GM18517 (cell line): ENCODE results near the gene MRPS10.
"Not testable (repeated sequence)": the region's sequence is repeated elsewhere in the genome, so short reads cannot be mapped to it uniquely, and the experiment has no call there.

ENCODE experiments used
- ATAC-seq: cut with Tn5 transposase; IDR thresholded peaks from one replicate; pipeline ENCODE4 v1.9.1; 2021; ENCODE audit warnings: mild to moderate bottlenecking, moderate library complexity; ENCODE audit not compliant: unreplicated experiment

MRPS10 gene

GRCh38 chr6:42212442-42212841, 5.2 kb downstream of the MRPS10 start:
- ATAC-seq = no peak

DNA sequence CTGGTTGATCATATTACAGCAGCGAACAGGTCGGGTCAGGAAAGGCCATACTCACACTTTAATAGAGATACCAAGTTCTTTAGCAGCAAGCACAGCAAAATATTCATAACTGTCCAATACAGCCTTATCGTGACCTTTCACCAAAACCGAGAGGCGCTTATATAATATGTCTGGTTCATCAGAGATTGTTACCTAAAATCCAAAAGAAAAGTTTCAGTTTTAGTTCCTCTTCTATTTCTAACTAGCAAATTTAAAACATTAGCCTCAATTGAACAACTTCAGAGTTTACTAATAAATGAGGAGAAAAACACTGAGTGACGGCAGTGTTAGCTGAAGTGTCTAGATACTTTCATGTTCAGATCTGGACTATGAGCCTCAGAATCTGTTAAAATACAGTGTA, 5.9 kb downstream of the MRPS10 start:
- ATAC-seq = no peak

- ATAC-seq = no peak
These were observed 7.1 kb downstream of the MRPS10 start for GRCh38 chr6:42210551-42210950.

DNA sequence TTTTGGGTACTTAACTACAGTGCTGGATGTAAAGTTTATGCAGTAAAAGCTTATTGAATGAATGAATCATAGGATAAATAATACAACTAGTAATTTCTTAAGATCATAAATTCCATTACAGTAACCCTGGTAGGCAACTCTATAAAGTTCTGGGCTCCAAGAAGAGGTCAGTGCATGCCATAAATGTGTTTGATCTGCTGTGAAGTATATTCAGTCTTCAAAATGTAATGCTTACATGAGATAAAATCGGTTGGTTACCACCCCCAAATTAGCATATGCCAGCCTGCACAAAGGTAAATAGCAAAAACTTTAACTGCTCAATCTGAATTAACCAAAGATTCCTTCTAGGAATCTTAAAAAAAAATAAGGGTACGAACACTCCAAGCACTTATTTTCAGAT, 10.1 kb downstream of the MRPS10 start:
- ATAC-seq = not testable (repeated sequence)

DNA sequence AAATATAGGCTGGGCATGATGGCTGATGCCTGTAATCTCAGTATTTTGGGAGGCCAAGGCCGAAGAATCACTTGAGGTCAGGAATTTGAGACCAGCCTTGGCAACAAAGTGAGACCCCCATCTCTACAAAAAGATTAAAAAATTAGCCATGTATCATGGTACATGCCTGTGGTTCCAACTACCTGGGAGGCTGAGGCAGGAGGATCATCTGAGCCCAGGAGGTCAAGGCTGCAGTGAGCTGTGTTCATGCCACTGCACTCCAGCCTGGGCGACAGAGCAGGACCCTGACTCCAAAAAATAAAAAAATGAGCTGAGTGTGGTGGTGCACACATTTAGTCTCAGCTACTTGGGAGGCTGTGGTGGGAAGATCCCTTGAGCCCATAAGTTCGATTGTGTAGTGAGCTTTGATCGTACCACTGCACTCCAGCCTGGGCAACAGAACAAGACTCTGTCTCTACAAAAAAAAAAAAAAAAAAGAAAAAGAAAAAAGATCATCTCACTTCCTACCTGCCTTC, 12.8 kb downstream of the MRPS10 start:
- ATAC-seq = no peak

GRCh38 chr6:42203183-42203582, 14.5 kb downstream of the MRPS10 start:
- no peak for ATAC-seq

DNA sequence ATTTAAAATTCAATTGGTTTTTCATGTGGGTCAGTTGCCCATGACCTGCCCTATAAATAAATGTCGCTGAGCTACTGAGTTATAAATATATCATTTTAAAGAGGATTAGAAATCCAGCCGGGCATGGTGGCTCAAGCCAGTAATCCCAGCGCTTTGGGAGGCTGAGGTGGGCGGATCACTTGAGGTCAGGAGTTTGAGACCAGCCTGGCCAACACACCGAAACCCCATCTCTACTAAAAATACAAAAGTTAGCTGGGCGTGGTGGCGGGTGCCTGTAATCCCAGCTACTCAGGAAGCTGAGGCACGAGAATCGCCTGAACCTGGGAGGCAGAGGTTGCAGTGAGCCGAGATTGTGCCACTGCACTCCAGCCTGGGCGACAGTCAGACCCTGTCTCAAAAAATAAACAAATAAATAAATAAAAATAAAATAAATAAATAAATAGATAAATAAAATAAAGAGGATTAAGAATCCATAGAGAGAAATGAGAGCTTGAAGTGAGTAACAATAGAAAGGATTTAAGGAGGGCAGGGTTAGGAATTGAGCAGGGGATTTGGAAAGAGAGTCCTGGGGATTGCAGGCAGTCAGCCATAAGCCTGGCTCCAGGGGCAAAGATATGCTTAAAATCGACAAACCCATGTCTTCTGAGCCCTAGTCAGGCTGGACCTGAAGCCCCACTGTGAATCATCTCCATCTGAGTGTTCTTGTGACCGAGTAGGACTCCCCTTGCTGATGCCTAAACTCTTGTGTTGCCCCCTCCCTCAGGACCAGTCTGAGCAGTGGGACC, 15.3 kb downstream of the MRPS10 start:
- not testable (repeated sequence) for ATAC-seq

- ATAC-seq = no peak
These were observed 16.3 kb downstream of the MRPS10 start for GRCh38 chr6:42201382-42201781.

GRCh38 chr6:42200035-42200434, 17.6 kb downstream of the MRPS10 start:
- no peak for ATAC-seq

- ATAC-seq = no peak
These were observed 18.3 kb downstream of the MRPS10 start for GRCh38 chr6:42199106-42199981.

GRCh38 chr6:42197555-42198362, 19.9 kb downstream of the MRPS10 start:
- ATAC-seq = no peak

- ATAC-seq = no peak
These were observed 22.2 kb downstream of the MRPS10 start for GRCh38 chr6:42195415-42195814.

GRCh38 chr6:42194056-42194455, 23.6 kb downstream of the MRPS10 start:
- ATAC-seq = no peak

- no peak for ATAC-seq
These were observed 24.2 kb downstream of the MRPS10 start for GRCh38 chr6:42193491-42193894.

GRCh38 chr6:42192385-42192784, 25.3 kb downstream of the MRPS10 start:
- not testable (repeated sequence) for ATAC-seq

GRCh38 chr6:42190554-42191183, 27.0 kb downstream of the MRPS10 start:
- ATAC-seq = no peak

- no peak for ATAC-seq
These were observed 29.3 kb downstream of the MRPS10 start for GRCh38 chr6:42188406-42188805.

- ATAC-seq = no peak
These were observed 32.1 kb downstream of the MRPS10 start for GRCh38 chr6:42185597-42185996.

DNA sequence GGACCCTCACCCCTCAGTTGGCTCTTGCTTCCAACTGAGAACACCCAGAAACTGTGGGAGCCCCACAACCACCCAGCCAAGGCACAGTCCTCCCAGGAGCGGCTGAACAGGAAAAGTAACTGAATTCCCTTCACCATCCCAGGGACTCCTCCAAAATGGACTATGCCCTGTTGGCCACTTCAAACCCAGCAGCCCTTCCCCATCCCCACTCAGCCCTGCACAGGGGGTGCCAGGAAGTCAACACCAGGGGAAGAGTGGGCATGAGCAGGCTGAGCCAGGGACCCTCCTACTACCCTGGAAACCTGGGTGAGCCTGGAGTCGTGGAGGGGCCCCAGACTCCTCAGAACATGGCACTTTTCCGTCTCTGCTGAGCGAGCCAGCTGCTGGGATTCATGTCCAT, 33.2 kb downstream of the MRPS10 start:
- ATAC-seq = no peak

GRCh38 chr6:42182101-42182500, 35.6 kb downstream of the MRPS10 start:
- no peak for ATAC-seq

GRCh38 chr6:42179945-42180313, 37.7 kb downstream of the MRPS10 start:
- ATAC-seq = no peak
